GM12891 (cell line): ENCODE measurements around the gene CABCOCO1.

ENCODE experiments used
- POLR2A ChIP-seq: IDR thresholded peaks from 2 replicates; pipeline ENCODE4 v1.6.1; 2011; ENCODE audit warnings: low read depth, low read length, control low read depth
- POLR2AphosphoS5 ChIP-seq: IDR thresholded peaks from 2 replicates; pipeline ENCODE4 v1.6.1; 2011; ENCODE audit warnings: low read depth, low read length, control low read depth
- SPI1 ChIP-seq: IDR thresholded peaks from 2 replicates; pipeline ENCODE4 v1.6.1; 2011; ENCODE audit warnings: low read depth, low read length, control low read depth

GRCh38 chr10:61792921-61793320 is 130.2 kb downstream of the CABCOCO1 start:
- TF ChIP-seq POLR2A (no peak), POLR2AphosphoS5 (no peak), SPI1 (no peak)
